GM18508 (cell line): ENCODE measurements around the gene CMTM7.
"Not testable (repeated sequence)": the region's sequence is repeated elsewhere in the genome, so short reads cannot be mapped to it uniquely, and the experiment has no call there.

ENCODE experiments used
- ATAC-seq: cut with Tn5 transposase; IDR thresholded peaks from one replicate; pipeline ENCODE4 v1.9.1; 2021; ENCODE audit warnings: moderate number of reproducible peaks; ENCODE audit not compliant: insufficient read depth, unreplicated experiment

Gene CMTM7

DNA sequence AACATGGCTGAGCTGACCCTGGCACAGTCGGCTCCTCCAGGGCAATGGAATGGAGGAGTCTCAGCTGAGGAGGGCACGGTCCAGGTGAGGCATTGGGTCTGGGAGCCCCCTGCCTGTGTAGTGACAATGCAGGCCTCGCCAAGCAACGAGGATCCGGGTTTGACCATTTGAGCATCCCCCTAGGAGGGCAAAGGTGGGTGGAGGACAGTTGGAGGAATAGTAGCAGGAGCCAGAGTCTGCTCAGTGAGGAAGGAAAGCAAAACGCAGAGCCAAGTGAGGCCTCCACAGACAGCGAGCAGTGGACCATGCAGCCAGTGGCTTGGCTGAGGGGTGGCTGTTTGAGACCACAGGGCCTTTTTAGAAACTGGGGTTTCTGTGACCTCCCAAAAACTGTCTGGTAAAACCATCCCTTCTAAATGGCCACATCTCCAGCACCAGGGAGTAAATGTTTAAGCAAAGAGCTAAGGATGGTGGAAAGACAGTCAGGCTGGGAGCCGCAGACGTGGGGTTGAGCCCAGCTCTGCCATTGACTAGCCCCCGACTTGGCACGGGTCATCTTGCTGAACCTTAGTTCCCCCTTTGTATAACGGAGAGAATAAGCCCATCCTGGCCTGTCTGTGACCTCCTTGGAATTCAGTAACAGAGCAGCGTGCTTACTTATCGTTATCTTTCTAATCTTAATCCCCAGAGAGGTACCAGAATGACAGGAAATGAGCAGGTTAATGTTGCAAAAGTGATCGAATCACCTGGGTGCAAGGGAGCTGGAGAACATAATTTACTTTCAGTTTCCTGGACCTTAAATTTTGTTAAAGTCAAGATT lies 64.2 kb downstream of the CMTM7 start:
- no peak for ATAC-seq

GRCh38 chr3:32456429-32457130 lies 64.9 kb downstream of the CMTM7 start:
- no peak for ATAC-seq

- ATAC-seq: no peak
Measured at GRCh38 chr3:32457971-32458471, 66.4 kb downstream of the CMTM7 start.

- ATAC-seq: no peak
Measured at GRCh38 chr3:32459450-32459849, 67.8 kb downstream of the CMTM7 start.

DNA sequence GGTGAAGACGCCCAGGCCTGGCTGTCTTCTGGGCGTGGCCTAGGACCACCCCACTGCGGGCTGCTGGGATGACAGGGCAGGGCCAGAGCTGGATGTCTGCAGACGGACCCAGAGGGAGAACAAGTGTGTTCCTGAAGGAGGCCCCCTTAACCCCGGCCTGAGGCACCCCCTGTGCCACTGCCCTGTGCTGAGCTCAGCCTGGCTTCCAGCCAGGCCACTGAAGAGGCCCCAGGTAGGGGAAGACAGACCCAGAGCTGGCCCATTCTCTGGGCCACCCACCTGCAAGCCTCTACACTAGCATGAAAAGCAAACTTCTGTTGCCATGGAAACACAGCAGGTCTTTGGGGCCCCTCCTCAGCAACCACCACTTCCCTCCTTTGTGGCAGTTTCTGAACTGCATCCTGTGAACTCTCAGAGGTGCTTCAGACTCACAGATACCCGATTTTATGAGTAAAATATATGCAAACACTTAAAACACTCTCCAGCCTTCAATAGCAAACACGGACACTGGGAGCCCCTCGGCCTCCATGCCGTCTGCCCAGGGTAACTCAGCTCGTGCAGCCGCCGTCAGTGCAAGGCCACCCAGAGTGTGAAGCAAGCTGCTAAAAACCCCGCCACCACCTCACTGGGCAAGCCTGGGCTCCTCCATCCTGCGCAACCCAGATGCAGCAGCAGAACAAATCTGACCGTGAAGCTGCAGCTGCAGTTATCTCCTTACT lies 68.5 kb downstream of the CMTM7 start:
- ATAC-seq: peak; percentile 83

DNA sequence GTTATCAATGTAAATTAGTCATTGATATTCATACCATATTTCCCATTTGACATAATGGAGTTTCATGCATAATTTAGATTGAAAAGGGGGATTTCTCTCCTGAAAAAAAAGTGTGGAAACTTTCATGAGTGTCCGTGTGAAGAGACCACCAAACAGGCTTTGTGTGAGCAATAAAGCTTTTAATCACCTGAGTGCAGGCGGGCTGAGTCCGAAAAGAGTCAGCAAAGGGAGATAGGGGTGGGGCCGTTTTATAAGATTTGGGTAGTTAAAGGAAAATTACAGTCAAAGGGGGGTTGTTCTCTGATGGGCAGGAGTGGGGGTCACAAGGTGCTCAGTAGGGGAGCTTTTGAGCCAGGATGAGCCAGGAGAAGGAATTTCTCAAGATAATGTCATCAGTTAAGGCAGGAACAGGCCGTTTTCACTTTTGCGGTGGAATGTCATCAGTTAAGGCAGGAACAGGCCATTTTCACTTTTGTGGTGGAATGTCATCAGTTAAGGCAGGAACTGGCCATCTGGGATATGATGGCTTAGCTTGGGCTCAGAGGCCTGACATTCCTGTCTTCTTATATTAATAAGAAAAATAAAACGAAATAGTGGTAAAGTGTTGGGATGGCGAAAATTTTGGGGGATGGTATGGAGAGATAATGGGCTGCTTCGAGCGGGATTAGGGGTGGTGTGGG lies 69.3 kb downstream of the CMTM7 start:
- ATAC-seq: not testable (repeated sequence)

- not testable (repeated sequence) for ATAC-seq
Measured at GRCh38 chr3:32462191-32462986, 70.7 kb downstream of the CMTM7 start.

- ATAC-seq: not testable (repeated sequence)
Measured at GRCh38 chr3:32463415-32463814, 71.8 kb downstream of the CMTM7 start.

GRCh38 chr3:32464726-32465125 lies 73.1 kb downstream of the CMTM7 start:
- not testable (repeated sequence) for ATAC-seq

DNA sequence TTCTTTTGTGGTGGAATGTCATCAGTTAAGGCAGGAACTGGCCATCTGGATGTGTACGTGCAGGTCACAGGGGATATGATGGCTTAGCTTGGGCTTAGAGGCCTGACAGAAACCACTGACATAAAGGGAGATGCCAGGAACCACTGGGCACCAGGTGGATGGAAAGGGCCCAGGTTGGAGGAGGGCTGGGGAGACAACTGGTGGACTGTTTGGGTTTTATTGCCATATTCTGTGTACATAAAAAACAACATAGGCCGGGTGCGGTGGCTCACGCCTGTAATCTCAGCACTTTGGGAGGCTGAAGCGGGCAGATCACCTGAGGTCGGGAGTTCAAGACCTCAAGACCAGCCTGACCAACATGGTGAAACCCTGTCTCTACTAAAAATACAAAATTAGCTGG lies 75.2 kb downstream of the CMTM7 start:
- ATAC-seq: not testable (repeated sequence)

GRCh38 chr3:32467333-32468070 lies 75.8 kb downstream of the CMTM7 start:
- no peak for ATAC-seq

- no peak for ATAC-seq
Measured at GRCh38 chr3:32469151-32469874, 77.7 kb downstream of the CMTM7 start.

GRCh38 chr3:32470362-32470761 lies 78.7 kb downstream of the CMTM7 start:
- ATAC-seq: no peak

DNA sequence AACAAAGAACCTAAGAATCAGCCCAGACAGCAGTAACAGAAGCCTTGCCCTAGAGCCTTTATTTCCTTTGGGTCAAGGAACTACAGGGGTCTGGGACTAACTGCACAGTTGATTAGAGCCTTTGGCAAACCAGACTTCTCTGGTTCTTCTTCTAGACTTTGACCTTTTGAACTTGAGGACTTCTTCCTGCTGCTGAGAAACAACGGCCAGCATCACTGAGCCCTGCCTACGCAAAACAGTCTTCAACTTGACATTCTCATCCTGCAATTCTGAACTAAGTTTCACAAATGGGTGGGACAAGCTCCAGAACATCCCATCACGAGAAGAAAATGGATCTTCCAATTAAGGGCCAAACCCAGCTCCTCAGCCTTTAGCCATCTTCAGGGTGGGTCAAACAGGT lies 79.6 kb downstream of the CMTM7 start:
- ATAC-seq: no peak

DNA sequence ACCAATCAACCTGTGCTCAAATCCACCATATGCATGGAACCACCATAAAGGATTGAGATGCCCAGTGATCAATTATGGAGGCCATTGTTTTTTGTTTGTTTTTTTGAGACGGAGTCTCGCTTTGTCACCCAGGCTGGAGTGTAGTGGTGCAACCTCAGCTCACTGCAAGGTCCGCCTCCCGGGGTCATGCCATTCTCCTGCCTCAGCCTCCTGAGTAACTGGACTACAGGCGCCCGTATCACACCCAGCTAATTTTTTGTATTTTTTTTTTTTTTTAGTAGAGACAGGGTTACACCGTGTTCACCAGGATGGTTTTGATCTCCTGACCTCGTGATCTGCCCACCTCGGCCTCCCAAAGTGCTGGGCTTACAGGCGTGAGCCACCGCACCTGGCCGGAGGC lies 80.5 kb downstream of the CMTM7 start:
- not testable (repeated sequence) for ATAC-seq

DNA sequence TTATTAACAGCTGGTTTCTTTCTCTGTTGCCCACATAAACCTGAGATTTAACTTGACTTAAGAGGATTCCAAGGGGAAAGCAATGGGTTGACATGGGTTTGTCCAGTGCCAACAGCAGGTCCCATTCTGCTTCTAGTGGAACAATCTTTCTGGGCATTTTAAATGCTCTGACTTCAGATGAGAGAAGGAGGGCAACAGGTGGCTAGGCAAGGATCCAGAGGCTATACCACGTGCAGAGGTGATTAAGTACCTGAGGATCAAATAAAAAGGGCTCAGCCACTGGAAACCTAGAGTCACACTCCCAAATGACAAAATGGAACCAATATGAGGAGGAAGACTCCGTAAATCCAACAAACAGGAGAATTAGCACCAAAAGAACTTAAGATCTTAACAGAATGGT lies 82.5 kb downstream of the CMTM7 start:
- no peak for ATAC-seq

- ATAC-seq: no peak
Measured at GRCh38 chr3:32480604-32481003, 89.0 kb downstream of the CMTM7 start.
